ENCODE results near the gene DND1.
"Not testable (repeated sequence)": the region's sequence is repeated elsewhere in the genome, so short reads cannot be mapped to it uniquely, and the experiment has no call there.

DNA sequence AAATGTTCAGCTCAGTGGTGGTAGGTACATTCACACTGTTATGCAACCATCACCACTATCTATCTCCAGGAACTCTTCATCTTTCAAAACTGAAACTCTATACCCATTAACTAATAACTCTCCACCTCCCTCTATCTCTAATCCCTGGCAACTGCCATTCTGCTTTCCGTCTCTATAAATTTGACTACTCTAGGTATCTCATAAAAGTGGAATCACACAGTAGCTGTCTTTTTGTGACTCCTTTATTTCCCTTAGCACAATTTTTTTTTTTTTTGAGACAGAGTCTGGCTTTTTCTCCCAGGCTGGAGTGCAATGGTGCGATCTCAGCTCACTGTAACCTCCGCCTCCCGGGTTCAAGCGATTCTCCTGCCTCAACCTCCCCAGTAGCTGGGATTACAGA lies 48.0 kb upstream of the DND1 start:
- TF ChIP-seq, protein P1, sequence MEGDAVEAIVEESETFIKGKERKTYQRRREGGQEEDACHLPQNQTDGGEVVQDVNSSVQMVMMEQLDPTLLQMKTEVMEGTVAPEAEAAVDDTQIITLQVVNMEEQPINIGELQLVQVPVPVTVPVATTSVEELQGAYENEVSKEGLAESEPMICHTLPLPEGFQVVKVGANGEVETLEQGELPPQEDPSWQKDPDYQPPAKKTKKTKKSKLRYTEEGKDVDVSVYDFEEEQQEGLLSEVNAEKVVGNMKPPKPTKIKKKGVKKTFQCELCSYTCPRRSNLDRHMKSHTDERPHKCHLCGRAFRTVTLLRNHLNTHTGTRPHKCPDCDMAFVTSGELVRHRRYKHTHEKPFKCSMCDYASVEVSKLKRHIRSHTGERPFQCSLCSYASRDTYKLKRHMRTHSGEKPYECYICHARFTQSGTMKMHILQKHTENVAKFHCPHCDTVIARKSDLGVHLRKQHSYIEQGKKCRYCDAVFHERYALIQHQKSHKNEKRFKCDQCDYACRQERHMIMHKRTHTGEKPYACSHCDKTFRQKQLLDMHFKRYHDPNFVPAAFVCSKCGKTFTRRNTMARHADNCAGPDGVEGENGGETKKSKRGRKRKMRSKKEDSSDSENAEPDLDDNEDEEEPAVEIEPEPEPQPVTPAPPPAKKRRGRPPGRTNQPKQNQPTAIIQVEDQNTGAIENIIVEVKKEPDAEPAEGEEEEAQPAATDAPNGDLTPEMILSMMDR (IDR thresholded peaks at IDR 0.05): not testable (repeated sequence)
- TF ChIP-seq MYC (IDR thresholded peaks at IDR 0.05; ENCODE audit: borderline replicate concordance, low read length): not testable (repeated sequence)

All from A549 (cell line).